22Rv1 (cell line): ENCODE data around the gene LMBRD1.

Source experiments
- ZFX ChIP-seq: fragments of 450-650 bp; IDR thresholded peaks from 2 replicates; pipeline ENCODE4 v1.6.1; 2017; ENCODE audit warnings: antibody characterized with exemption, borderline replicate concordance
- TF ChIP-seq, protein P1 (sequence below): fragments of 450-650 bp; IDR thresholded peaks from 2 replicates; pipeline ENCODE4 v1.5.1; 2017; ENCODE audit warnings: mild to moderate bottlenecking

DNA sequence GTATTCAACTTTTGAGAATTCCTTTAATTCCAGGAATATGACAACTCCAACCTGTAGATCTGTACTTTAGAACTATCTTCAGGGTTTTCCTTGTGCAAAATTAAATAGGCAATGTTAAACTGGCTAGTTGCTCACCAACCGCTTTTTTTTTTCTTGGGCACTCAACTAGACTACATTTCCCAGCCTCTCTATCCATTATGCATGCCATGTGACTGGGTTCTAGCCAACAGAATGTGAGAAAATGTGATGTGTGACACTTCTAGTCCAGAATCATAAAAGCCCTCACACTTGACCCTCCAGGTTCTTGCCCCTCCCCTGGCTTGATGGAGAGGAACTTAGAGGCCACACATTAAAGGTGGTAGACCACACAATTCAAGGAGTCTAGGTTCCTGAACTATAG, 166.0 kb downstream of the LMBRD1 start:
- TF ChIP-seq, protein P1, sequence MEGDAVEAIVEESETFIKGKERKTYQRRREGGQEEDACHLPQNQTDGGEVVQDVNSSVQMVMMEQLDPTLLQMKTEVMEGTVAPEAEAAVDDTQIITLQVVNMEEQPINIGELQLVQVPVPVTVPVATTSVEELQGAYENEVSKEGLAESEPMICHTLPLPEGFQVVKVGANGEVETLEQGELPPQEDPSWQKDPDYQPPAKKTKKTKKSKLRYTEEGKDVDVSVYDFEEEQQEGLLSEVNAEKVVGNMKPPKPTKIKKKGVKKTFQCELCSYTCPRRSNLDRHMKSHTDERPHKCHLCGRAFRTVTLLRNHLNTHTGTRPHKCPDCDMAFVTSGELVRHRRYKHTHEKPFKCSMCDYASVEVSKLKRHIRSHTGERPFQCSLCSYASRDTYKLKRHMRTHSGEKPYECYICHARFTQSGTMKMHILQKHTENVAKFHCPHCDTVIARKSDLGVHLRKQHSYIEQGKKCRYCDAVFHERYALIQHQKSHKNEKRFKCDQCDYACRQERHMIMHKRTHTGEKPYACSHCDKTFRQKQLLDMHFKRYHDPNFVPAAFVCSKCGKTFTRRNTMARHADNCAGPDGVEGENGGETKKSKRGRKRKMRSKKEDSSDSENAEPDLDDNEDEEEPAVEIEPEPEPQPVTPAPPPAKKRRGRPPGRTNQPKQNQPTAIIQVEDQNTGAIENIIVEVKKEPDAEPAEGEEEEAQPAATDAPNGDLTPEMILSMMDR: no peak
- TF ChIP-seq ZFX: no peak
